Neural cell (in vitro differentiated cells): ENCODE data around the gene EBPL. TPM values are rescaled to one million over a fixed set of nuclear protein-coding genes. Genes with fewer than 3 reads are reported as not detected.

Experiments
- H2AFZ ChIP-seq: fragments of 200-600, 300-800 bp; sonication (generic), shearing (Covaris generic); 2 replicates; pipeline ENCODE4 v1.6.0; 2014; ENCODE audit warnings: low read depth, mild to moderate bottlenecking, antibody characterized with exemption, low read length, moderate library complexity
- H3F3A ChIP-seq: fragments of 200-600 bp; shearing (Covaris generic); 2 replicates; pipeline ENCODE4 v1.6.1; 2016; ENCODE audit warnings: mild to moderate bottlenecking, moderate library complexity, mixed read lengths, antibody characterized with exemption, low read length; ENCODE audit not compliant: insufficient read depth, poor library complexity, severe bottlenecking
- H3K27ac ChIP-seq: fragments of 200-600, 300-800 bp; sonication (generic), shearing (Covaris generic); 2 replicates; pipeline ENCODE4 v1.5.1; 2014; ENCODE audit warnings: mild to moderate bottlenecking, low read length, moderate library complexity
- H3K27me3 ChIP-seq: fragments of 300-800, 200-600 bp; sonication (generic), shearing (Covaris generic); 2 replicates; pipeline ENCODE4 v1.6.0; 2014; ENCODE audit warnings: mild to moderate bottlenecking, low read depth, low read length, moderate library complexity; ENCODE audit not compliant: insufficient read depth
- H3K36me3 ChIP-seq: fragments of 300-800, 200-600 bp; sonication (generic), shearing (Covaris generic); 2 replicates; pipeline ENCODE4 v1.5.1; 2014; ENCODE audit warnings: mild to moderate bottlenecking, antibody characterized with exemption, low read length, moderate library complexity; ENCODE audit not compliant: insufficient read depth
- H3K4me2 ChIP-seq: fragments of 300-800, 200-600 bp; sonication (generic), shearing (Covaris generic); 2 replicates; pipeline ENCODE4 v1.6.0; 2014; ENCODE audit warnings: mild to moderate bottlenecking, low read length
- H3K4me3 ChIP-seq: fragments of 300-800, 200-600 bp; sonication (generic), shearing (Covaris generic); 2 replicates; pipeline ENCODE4 v1.5.1; 2014; ENCODE audit warnings: mild to moderate bottlenecking, low read length, moderate library complexity
- H3K79me2 ChIP-seq: fragments of 200-600 bp; shearing (Covaris generic); replicated peaks from 2 replicates; pipeline ENCODE4 v1.6.0; 2014; ENCODE audit warnings: mild to moderate bottlenecking, low read length, moderate library complexity; ENCODE audit not compliant: insufficient read depth
- H3K9ac ChIP-seq: fragments of 300-800, 200-600 bp; sonication (generic), shearing (Covaris generic); 2 replicates; pipeline ENCODE4 v1.6.1; 2016; ENCODE audit warnings: mild to moderate bottlenecking, low read length, mixed read lengths
- H3K9me2 ChIP-seq: fragments of 200-600 bp; shearing (Covaris generic); 2 replicates; pipeline ENCODE4 v1.6.1; 2016; ENCODE audit warnings: mild to moderate bottlenecking, low read length, mixed read lengths; ENCODE audit not compliant: insufficient read depth
- H3K9me3 ChIP-seq: fragments of 200-600, 300-800 bp; sonication (generic), shearing (Covaris generic); 2 replicates; pipeline ENCODE4 v1.6.1; 2016; ENCODE audit warnings: mild to moderate bottlenecking, mixed run types, low read length, moderate library complexity, mixed read lengths
- H4K20me1 ChIP-seq: fragments of 200-600 bp; shearing (Covaris generic); 2 replicates; pipeline ENCODE4 v1.6.1; 2016; ENCODE audit warnings: mild to moderate bottlenecking, mixed run types; ENCODE audit not compliant: insufficient read depth
- CTCF ChIP-seq: fragments of 450-650 bp; IDR thresholded peaks from 2 replicates; pipeline ENCODE4 v1.5.1; 2014; ENCODE audit warnings: antibody characterized with exemption, mild to moderate bottlenecking, moderate library complexity; ENCODE audit not compliant: poor library complexity, severe bottlenecking
- EP300 ChIP-seq: fragments of 450-650 bp; conservative IDR thresholded peaks from 2 replicates; pipeline ENCODE4 v1.6.1; 2014; ENCODE audit warnings: antibody characterized with exemption, mild to moderate bottlenecking, moderate library complexity; ENCODE audit not compliant: poor library complexity, severe bottlenecking
- EZH2 ChIP-seq: fragments of 200-600, 300-800 bp; shearing (Covaris generic), sonication (generic); IDR thresholded peaks from 2 replicates; pipeline ENCODE4 v1.6.1; 2014; ENCODE audit warnings: antibody characterized with exemption, low read length, borderline replicate concordance, mild to moderate bottlenecking; ENCODE audit not compliant: insufficient read depth, poor library complexity, severe bottlenecking
- MXI1 ChIP-seq: fragments of 450-650 bp; conservative IDR thresholded peaks from 2 replicates; pipeline ENCODE4 v1.6.1; 2014; ENCODE audit warnings: antibody characterized with exemption, mild to moderate bottlenecking; ENCODE audit not compliant: poor library complexity, severe bottlenecking
- POLR2AphosphoS5 ChIP-seq: IDR thresholded peaks from 2 replicates; pipeline ENCODE4 v1.6.1; 2012
- RAD21 ChIP-seq: fragments of 450-650 bp; conservative IDR thresholded peaks from 2 replicates; pipeline ENCODE4 v1.6.1; 2014; ENCODE audit warnings: antibody characterized with exemption, mild to moderate bottlenecking, moderate library complexity
- REST ChIP-seq: IDR thresholded peaks from 2 replicates; pipeline ENCODE4 v1.6.1; 2012; ENCODE audit warnings: borderline replicate concordance
- SMC3 ChIP-seq: fragments of 450-650 bp; conservative IDR thresholded peaks from 2 replicates; pipeline ENCODE4 v1.6.1; 2014; ENCODE audit warnings: antibody characterized with exemption, mild to moderate bottlenecking, moderate library complexity; ENCODE audit not compliant: poor library complexity
- TAF1 ChIP-seq: IDR thresholded peaks from 2 replicates; pipeline ENCODE4 v1.6.1; 2012; ENCODE audit warnings: low read depth
- polyA plus RNA-seq: library from polyadenylated mRNA; depleted of rRNA; stranded (reverse); fragments of >200 nt; gene quantifications from 2 replicates; pipeline ENCODE4 v1.2.3, GENCODE V29; 2014

Gene EBPL
- polyA plus RNA-seq, 1 donor from 2014 or later, result 41.2 TPM

GRCh38 chr13:49630580-49630979 lies 60.7 kb downstream of the EBPL start:
- no peak overlapping the region for H3K4me2 ChIP-seq
- no peaks in the 10 kb centered on the region for H3K9me2 ChIP-seq
- H3K27me3 ChIP-seq, result no peaks in the 10 kb centered on the region
- no peak overlapping the region for H3K27ac ChIP-seq
- no peaks in the 10 kb centered on the region for H3F3A ChIP-seq
- H3K9me3 ChIP-seq, result no peaks in the 10 kb centered on the region
- no peaks in the 10 kb centered on the region for H4K20me1 ChIP-seq
- TF ChIP-seq EP300 (no peak), SMC3 (no peak), RAD21 (no peak), CTCF (no peak)
- H3K36me3 ChIP-seq, result no peaks in the 10 kb centered on the region
- H3K79me2 ChIP-seq, result no peaks in the 10 kb centered on the region
- no peak overlapping the region for H2AFZ ChIP-seq
- H3K4me3 ChIP-seq, result no peak overlapping the region
- no peak overlapping the region for H3K9ac ChIP-seq

GRCh38 chr13:49629947-49630346 lies 61.3 kb downstream of the EBPL start:
- Histone ChIP-seq H3K9ac (no peak overlapping the region), H4K20me1 (no peaks in the 10 kb centered on the region), H3K27ac (no peak overlapping the region), H3K27me3 (no peaks in the 10 kb centered on the region), H3F3A (no peaks in the 10 kb centered on the region), H2AFZ (no peak overlapping the region), H3K4me3 (no peak overlapping the region), H3K9me3 (no peaks in the 10 kb centered on the region), H3K4me2 (no peak overlapping the region), H3K9me2 (no peaks in the 10 kb centered on the region), H3K79me2 (no peaks in the 10 kb centered on the region), H3K36me3 (no peaks in the 10 kb centered on the region)
- no peak for TF ChIP-seq REST

- H3F3A ChIP-seq, result no peaks in the 10 kb centered on the region
- H2AFZ ChIP-seq, result no peak overlapping the region
- no peaks in the 10 kb centered on the region for H3K36me3 ChIP-seq
- H3K4me3 ChIP-seq, result no peak overlapping the region
- no peak overlapping the region for H3K4me2 ChIP-seq
- H3K27ac ChIP-seq, result no peak overlapping the region
- H4K20me1 ChIP-seq, result no peaks in the 10 kb centered on the region
- TF ChIP-seq EZH2 (no peak), CTCF (no peak), SMC3 (no peak), MXI1 (no peak), REST (no peak), TAF1 (no peak), RAD21 (no peak), POLR2AphosphoS5 (no peak), EP300 (no peak)
- no peaks in the 10 kb centered on the region for H3K27me3 ChIP-seq
- H3K9me3 ChIP-seq, result no peaks in the 10 kb centered on the region
- no peaks in the 10 kb centered on the region for H3K79me2 ChIP-seq
- H3K9ac ChIP-seq, result no peak overlapping the region
- H3K9me2 ChIP-seq, result no peaks in the 10 kb centered on the region
Measured at GRCh38 chr13:49629196-49629938, 61.9 kb downstream of the EBPL start.
